Keratinocyte (primary cell): ENCODE results near the gene MPZL2. TPM values are rescaled to one million over a fixed set of nuclear protein-coding genes. Genes with fewer than 3 reads are reported as not detected.
A peak's percentile ranks its signal among the peaks of the same experiment; 100 is the strongest.

ENCODE experiments used
- DNase-seq: peaks from one replicate; pipeline ENCODE4 v3.0.0-alpha.2; 2011; ENCODE audit warnings: low read depth, missing footprints, low spot score
- FAIRE-seq: peaks from 2 replicates; lab custom pipeline; 2011; peaks lifted over from hg19 to GRCh38; lab: Jason Lieb, UNC
- H2AFZ ChIP-seq: 2 replicates; pipeline ENCODE4 v1.6.0; 2012; ENCODE audit warnings: low read length, control low read depth, inconsistent platforms; ENCODE audit not compliant: control insufficient read depth
- H3K27ac ChIP-seq: 2 replicates; pipeline ENCODE4 v1.5.1; 2011; ENCODE audit warnings: low read length; ENCODE audit not compliant: control insufficient read depth, insufficient read depth
- H3K27me3 ChIP-seq: 3 replicates; pipeline ENCODE4 v1.6.0; 2011; ENCODE audit warnings: low read length; ENCODE audit not compliant: control insufficient read depth, insufficient read depth; ENCODE audit errors: extremely low read depth
- H3K36me3 ChIP-seq, 2 experiments: 2 replicates in 1 of 2; 3 replicates in 1 of 2; pipeline ENCODE4 v1.5.1; 2011; ENCODE audit warnings: low read length in 2 of 2, mild to moderate bottlenecking in 1 of 2; ENCODE audit not compliant: control insufficient read depth in 2 of 2, insufficient read depth in 2 of 2; ENCODE audit errors: extremely low read depth in 1 of 2
- H3K4me1 ChIP-seq: 3 replicates; pipeline ENCODE4 v1.5.1; 2011; ENCODE audit warnings: low read length; ENCODE audit not compliant: control insufficient read depth, insufficient read depth; ENCODE audit errors: extremely low read depth
- H3K4me2 ChIP-seq: 3 replicates; pipeline ENCODE4 v1.6.0; 2011; ENCODE audit warnings: low read depth, low read length; ENCODE audit not compliant: control insufficient read depth, insufficient read depth; ENCODE audit errors: extremely low read depth
- H3K4me3 ChIP-seq, 3 experiments: fragments of 200-600 bp in 1 of 3; sonication (generic) in 1 of 3; 2 replicates in 2 of 3; 3 replicates in 1 of 3; pipeline ENCODE4 v1.5.1; 2011 to 2016; ENCODE audit warnings: low read length in 3 of 3, mild to moderate bottlenecking in 3 of 3, control low read depth in 2 of 3, inconsistent platforms in 1 of 3, low read depth in 1 of 3, mixed read lengths in 1 of 3, mixed run types in 1 of 3, moderate library complexity in 1 of 3; ENCODE audit not compliant: control insufficient read depth in 2 of 3, insufficient read depth in 2 of 3; ENCODE audit errors: extremely low read depth in 1 of 3
- H3K79me2 ChIP-seq: 2 replicates; pipeline ENCODE4 v1.6.0; 2012; ENCODE audit warnings: low read length; ENCODE audit not compliant: control insufficient read depth, insufficient read depth
- H3K9ac ChIP-seq: 3 replicates; pipeline ENCODE4 v1.6.0; 2011; ENCODE audit warnings: low read length; ENCODE audit not compliant: control insufficient read depth, insufficient read depth; ENCODE audit errors: extremely low read depth
- H3K9me1 ChIP-seq: 3 replicates; pipeline ENCODE4 v1.6.0; 2011; ENCODE audit warnings: low read length; ENCODE audit not compliant: control insufficient read depth, insufficient read depth; ENCODE audit errors: extremely low read depth
- H3K9me3 ChIP-seq: 2 replicates; pipeline ENCODE4 v1.5.1; 2012; ENCODE audit warnings: low read depth, low read length; ENCODE audit not compliant: control insufficient read depth
- H4K20me1 ChIP-seq: 3 replicates; pipeline ENCODE4 v1.6.0; 2011; ENCODE audit warnings: low read length; ENCODE audit not compliant: control insufficient read depth, insufficient read depth; ENCODE audit errors: extremely low read depth
- EZH2 ChIP-seq: IDR thresholded peaks from one replicate; pipeline ENCODE4 v1.6.1; 2012; ENCODE audit warnings: inconsistent platforms, mild to moderate bottlenecking, low read length, moderate library complexity
- dilution Hi-C: fragments of 300-500 bp; cut with MboI; formaldehyde crosslinking; loops from one replicate; pipeline ENCODE4 v1.7.0; 2020; ENCODE audit warnings: low sequenced_read_pairs; ENCODE audit not compliant: extremely low pct_ligation_motif_present
- polyA plus RNA-seq, 5 experiments: library from polyadenylated mRNA; depleted of rRNA in 3 of 5; stranded (reverse) in 3 of 5; stranded (forward) in 1 of 5; unstranded in 1 of 5; fragments of >200 nt; gene quantifications; 1 replicate in 1 of 5; 2 replicates in 3 of 5; 3 replicates in 1 of 5; pipeline versions ENCODE4 v1.2.1 to v1.2.3, GENCODE V29; 2011 to 2012; ENCODE audit warnings: missing spikeins in 2 of 5, low read depth in 1 of 5, low replicate concordance in 1 of 5
- TF ChIP-seq, protein P1 (sequence below), 3 experiments: IDR thresholded peaks in 1 of 3; conservative IDR thresholded peaks in 1 of 3; optimal IDR thresholded peaks in 1 of 3; 2 replicates in 2 of 3; 3 replicates in 1 of 3; pipeline versions ENCODE3 to v1.5.1; 2011; ENCODE audit warnings: low read length in 3 of 3, mild to moderate bottlenecking in 3 of 3, moderate library complexity in 2 of 3, control low read depth in 1 of 3, inconsistent platforms in 1 of 3; ENCODE audit not compliant: insufficient read depth in 2 of 3; ENCODE audit errors: extremely low read depth in 1 of 3

The MPZL2 gene
- polyA plus RNA-seq, 1 donor (not counting 4 experiments of a cell fraction or from before 2014, with no cell fraction given) = 225 TPM

DNA sequence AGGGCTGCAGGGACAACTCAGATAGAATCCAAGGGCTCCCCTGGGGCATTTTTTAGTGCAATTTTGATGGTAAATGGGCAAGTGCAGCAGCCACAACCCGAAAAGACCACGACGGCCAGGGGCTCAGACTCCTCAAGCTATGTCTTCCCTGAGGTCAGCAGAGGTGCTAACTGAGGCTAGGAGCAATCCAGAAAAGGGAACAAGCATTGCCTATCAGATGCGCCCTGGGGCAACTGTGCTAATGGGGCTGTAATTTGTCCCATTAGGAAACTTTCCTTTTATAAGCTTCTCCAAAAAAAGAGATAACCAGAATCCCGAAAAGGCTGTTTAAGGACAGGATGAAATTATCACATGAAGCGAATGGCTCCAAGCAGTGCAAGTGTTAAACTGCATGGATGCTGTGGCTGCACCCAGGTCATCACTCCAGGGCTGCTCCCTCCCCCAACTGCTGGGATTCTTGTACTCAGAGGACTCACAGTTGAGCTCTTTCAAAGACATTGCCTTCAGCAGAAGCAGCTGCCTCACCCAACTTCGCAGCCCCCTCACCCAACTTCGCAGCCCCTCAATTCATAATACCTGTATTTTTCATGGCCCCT, 37.6 kb upstream of the MPZL2 start:
- H3K4me3 ChIP-seq = no peak overlapping the region
- H3K9me3 ChIP-seq = no peaks in the 10 kb centered on the region
- H3K9ac ChIP-seq = no peak overlapping the region
- H4K20me1 ChIP-seq = no peaks in the 10 kb centered on the region
- FAIRE-seq (no peak), DNase-seq (no peak)
- TF ChIP-seq EZH2 = no peak
- TF ChIP-seq, protein P1, sequence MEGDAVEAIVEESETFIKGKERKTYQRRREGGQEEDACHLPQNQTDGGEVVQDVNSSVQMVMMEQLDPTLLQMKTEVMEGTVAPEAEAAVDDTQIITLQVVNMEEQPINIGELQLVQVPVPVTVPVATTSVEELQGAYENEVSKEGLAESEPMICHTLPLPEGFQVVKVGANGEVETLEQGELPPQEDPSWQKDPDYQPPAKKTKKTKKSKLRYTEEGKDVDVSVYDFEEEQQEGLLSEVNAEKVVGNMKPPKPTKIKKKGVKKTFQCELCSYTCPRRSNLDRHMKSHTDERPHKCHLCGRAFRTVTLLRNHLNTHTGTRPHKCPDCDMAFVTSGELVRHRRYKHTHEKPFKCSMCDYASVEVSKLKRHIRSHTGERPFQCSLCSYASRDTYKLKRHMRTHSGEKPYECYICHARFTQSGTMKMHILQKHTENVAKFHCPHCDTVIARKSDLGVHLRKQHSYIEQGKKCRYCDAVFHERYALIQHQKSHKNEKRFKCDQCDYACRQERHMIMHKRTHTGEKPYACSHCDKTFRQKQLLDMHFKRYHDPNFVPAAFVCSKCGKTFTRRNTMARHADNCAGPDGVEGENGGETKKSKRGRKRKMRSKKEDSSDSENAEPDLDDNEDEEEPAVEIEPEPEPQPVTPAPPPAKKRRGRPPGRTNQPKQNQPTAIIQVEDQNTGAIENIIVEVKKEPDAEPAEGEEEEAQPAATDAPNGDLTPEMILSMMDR (optimal IDR thresholded peaks at IDR 0.05 in 1 of 3, IDR thresholded peaks at IDR 0.05 in 1 of 3, conservative IDR thresholded peaks at IDR 0.05 in 1 of 3; ENCODE audit: extremely low read depth in 1 of 3, insufficient read depth in 2 of 3, low read length in 3 of 3) = no peak
- dilution Hi-C loops = no loop called here
- peaks cover 5% of the 10 kb centered on the region for H3K27me3 ChIP-seq
- no peak overlapping the region for H3K27ac ChIP-seq
- H3K79me2 ChIP-seq = no peaks in the 10 kb centered on the region
- H2AFZ ChIP-seq = no peak overlapping the region
- no peaks in the 10 kb centered on the region for H3K36me3 ChIP-seq
- H3K4me2 ChIP-seq = no peak overlapping the region
- H3K9me1 ChIP-seq = no peaks in the 10 kb centered on the region
- H3K4me1 ChIP-seq = no peaks in the 10 kb centered on the region

DNA sequence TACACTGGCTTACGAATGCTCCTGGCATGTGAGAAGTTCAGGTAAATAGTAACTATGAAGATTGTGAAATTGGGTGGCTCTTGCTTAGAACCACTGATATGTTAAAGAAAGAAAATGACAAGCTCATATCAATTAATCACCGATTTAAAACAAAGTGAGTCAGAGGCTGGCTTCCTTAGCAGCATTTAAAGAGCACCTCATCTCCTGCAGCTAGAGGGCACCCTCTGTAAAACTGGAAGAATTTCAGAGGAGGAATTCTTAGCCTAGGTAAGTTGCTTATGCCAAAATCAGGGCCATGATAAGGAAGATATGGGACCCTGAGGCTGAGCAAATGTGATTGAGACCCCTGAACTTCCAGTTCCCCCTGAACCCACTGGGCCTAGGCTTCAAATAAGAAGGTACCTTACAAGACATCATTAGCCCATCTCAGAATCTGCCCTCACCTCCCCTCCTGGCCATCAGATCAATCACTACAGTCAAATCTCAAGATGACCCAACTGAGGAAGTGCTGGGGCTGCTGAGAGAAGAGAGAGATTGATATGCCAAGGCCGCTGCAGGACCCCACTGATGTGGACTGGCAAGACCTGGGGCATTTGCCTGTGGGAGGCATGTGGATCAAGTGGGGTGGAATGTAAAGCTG, 31.8 kb upstream of the MPZL2 start:
- dilution Hi-C loops = no loop called here
- Histone ChIP-seq H3K9me1 (no peaks in the 10 kb centered on the region), H3K27ac (no peak overlapping the region), H3K79me2 (no peaks in the 10 kb centered on the region), H3K9ac (no peak overlapping the region), H3K36me3 (no peaks in the 10 kb centered on the region), H3K9me3 (no peaks in the 10 kb centered on the region), H2AFZ (no peak overlapping the region), H4K20me1 (no peaks in the 10 kb centered on the region), H3K27me3 (peaks cover 2% of the 10 kb centered on the region), H3K4me2 (peak overlapping the region; percentile 30), H3K4me3 (no peak overlapping the region), H3K4me1 (peaks cover 17% of the 10 kb centered on the region)
- TF ChIP-seq EZH2 = no peak
- TF ChIP-seq, protein P1 (optimal IDR thresholded peaks at IDR 0.05 in 1 of 3, IDR thresholded peaks at IDR 0.05 in 1 of 3, conservative IDR thresholded peaks at IDR 0.05 in 1 of 3; ENCODE audit: extremely low read depth in 1 of 3, insufficient read depth in 2 of 3, low read length in 3 of 3) = peak; percentile 58 to 74 (median 59)
- DNase-seq (peak; percentile 53), FAIRE-seq (peak; percentile 71)
